GM21619 (cell line): Measurements from ENCODE around the gene CD53.
A peak's percentile ranks its signal among the peaks of the same experiment; 100 is the strongest.
"Not testable (repeated sequence)": the region's sequence is repeated elsewhere in the genome, so short reads cannot be mapped to it uniquely, and the experiment has no call there.

Experiments used
- ATAC-seq: cut with Tn5 transposase; IDR thresholded peaks from one replicate; pipeline ENCODE4 v1.9.1; 2021; ENCODE audit not compliant: unreplicated experiment

Gene CD53, protein sequence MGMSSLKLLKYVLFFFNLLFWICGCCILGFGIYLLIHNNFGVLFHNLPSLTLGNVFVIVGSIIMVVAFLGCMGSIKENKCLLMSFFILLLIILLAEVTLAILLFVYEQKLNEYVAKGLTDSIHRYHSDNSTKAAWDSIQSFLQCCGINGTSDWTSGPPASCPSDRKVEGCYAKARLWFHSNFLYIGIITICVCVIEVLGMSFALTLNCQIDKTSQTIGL

DNA sequence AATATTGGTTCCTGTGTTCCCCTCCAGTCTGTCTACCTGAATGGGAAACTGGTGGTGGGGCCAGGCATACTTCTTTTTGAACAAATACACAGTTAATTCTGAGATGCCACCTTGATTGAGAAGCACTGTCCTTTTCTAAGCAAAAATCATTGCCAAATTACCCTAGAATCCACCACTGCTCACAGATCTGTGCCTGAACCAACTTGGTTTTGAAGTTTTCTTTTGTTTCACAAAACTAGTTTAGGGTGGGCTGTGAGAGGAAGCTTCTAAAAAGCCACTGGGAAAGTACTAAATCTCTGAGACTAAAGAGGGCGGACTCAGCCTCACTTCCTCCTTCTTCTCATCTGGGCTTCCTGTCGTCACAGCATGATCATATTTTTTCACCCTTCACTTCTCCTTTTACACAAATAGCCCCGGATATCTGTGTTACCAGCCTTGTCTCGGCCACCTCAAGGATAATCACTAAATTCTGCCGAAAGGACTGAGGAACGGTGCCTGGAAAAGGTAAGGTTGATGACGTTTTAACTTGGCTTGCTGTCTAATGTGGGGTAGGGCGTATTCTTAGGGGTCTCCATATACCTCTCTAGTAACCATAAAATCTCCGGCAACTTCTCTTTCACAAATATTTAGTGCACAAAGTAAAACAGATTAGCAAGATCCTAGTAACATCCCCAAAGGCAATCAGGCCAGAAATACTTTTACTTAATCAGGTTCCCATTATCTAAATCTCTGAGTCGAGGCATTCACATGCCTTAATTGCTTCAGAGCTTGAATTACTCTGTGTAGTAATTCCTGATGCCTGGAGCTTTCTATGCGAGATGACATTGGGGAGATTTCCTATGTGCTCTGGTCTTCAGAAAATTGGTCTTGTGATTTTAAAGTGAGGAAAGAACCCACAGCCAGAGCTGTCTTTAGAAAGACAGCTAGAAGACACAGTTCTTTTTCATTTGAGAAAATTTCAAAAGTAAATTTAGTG, at the start of gene CD53:
Gene CD53, plus strand, starts transcription at position 404 of the 976 bp plus-strand sequence. CDS start 18,261 bp downstream, outside the sequence.
- ATAC-seq, result peak; percentile 44

- no peak for ATAC-seq
Measured at GRCh38 chr1:110824192-110824591, 48.8 kb upstream of the CD53 start.

DNA sequence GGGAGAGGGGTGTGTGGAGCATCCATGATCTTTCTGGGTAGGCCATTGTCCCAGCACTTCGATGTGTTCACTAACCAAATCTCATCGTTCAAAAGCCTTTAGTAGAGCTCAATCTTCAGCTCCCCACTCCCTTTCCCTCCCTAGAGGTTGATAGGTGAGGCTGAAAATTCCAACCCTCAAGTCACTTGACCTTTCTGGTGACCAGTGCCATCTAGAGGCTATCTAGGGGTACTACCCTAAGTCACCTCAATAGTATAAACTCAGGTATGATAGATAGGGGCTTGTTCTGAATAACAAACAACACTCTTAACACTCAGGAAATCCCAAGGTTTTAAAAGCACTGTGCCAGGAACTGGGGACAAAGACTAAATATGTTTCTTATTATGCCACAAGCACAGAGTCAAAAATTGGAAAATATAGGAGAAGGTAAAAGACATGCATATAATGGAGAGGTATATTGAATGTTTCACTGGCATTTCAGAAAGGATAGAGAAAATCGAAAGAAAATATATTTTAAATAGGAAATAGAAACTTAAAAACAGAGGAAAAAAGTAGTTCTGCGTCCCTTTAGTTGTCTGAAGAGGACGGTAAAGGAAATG, 42.9 kb upstream of the CD53 start:
- peak; percentile 58 for ATAC-seq

DNA sequence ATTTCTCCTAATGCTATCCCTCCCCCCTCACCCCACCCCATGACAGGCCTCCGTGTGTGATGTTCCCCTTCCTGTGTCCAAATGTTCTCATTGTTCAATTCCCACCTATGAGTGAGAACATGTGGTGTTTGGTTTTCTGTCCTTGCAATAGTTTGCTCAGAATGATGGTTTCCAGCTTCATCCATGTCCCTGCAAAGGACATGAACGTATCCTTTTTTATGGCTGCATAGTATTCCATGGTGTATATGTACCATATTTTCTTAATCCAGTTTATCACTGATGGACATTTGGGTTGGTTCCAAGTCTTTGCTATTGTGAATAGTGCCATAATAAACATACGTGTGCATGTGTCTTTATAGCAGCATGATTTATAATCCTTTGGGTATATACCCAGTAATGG, 39.2 kb upstream of the CD53 start:
- ATAC-seq, result not testable (repeated sequence)

DNA sequence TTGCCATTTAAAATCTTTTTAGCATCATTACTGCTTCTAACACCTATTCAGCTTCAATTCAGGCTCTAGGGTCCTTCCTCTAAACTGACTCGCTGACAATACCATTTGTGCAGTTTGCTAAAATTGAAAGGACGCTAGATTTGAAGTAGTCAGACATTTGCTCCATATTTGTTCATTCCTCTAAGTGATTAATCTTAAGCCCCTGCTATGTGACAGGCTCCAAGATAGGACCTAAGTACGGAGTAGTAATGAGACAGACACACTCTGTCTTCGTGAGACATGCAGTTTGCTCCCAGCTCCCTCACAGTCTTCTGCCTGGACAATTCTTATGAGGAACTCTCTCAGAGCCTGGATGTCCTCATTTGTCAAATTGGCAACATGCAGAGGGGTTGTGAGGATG, 26.1 kb upstream of the CD53 start:
- ATAC-seq, result no peak

GRCh38 chr1:110850145-110850544, 22.8 kb upstream of the CD53 start:
- no peak for ATAC-seq

DNA sequence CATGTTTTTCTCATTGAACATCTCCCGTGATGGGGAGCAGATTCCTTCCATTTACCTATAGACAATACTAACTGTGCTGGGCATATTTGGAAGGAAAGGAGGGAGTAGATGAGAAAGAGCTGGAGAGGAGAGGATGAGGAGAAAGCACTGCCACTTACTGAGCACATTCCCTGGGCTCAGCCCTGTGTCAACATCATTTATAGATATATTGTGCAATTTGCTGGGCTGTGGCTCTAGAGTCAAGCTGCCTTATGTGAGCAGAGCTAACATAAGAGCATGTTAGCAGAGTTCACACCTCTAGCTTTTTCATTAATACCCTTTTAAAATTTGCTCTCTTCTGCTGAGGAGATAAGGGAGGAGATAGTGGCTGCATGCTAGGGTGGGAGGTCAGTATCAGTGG, 22.3 kb upstream of the CD53 start:
- no peak for ATAC-seq

GRCh38 chr1:110853135-110853534, 19.8 kb upstream of the CD53 start:
- no peak for ATAC-seq

DNA sequence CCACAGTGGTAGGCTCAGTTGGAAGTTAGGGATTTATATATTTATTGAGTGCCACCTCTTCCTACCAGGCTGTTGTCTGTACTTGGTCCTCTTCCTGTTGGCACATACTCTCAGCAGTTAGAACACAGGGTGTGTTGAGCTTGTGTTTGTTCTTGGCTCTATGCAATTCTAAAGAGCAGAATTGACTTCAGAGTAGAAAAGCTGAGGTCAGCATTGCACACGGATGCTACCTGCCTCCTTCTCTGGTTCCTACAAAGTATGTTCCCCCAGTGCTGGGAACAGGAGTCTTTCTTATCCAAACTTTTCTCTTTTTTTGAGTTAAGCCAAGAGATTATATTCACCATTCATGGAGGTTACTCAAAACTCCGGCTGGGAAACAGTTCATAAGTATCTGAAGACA, 16.5 kb upstream of the CD53 start:
- no peak for ATAC-seq

- no peak for ATAC-seq
Measured at GRCh38 chr1:110857964-110858948, 14.7 kb upstream of the CD53 start.

DNA sequence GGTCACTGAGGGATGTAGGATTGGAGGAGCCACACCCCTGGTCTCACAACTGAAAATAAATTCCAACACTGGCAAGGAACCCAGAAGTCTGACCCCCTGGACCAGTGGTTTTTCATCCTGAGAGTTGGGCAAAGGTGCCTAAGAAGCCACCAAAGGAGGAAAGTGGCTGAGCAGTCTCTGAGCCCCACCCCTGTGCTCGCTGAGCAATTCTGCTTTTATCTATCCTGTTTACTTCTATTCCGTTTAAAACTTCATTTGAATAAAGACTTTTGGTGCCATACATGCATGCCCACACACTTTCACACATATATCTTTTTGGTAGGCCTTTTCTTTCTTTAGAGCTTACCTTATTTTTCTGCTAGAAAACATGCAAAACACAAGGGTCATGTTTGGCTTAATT, 13.9 kb upstream of the CD53 start:
- ATAC-seq, result no peak

DNA sequence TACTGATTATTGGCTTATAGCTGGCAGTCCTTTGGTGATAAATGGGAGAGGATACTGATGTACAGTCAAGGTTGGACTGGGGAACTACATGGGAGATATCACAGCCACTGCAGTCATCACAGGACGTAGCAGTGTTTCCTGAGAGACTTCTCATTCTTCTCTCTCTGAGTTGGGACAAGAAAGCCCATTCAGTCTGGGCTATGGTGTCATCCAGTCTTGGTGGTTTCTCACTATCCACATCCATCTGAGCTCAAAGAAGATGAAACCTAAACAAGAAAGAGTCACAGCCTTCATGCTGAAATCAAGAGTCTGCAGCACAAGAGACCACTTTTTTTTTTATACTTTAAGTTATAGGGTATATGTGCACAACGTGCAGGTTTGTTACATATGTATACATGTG, 12.8 kb upstream of the CD53 start:
- no peak for ATAC-seq

DNA sequence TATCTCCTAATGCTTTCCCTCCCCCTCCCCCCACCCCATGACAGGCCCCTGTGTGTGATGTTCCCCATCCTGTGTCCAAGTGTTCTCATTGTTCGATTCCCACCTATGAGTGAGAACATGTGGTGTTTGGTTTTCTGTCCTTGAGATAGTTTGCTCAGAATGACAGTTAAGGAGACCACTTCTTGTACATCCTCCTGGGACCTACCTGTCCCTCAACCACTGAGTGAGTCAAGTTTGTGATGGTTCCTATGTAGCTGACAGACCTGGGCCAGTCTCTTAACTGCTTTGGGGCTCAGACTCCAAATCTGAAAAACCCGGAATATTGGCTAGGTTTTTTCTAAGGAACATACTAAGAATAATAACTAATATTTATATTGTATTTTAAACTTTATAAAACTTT, 12.3 kb upstream of the CD53 start:
- not testable (repeated sequence) for ATAC-seq

- ATAC-seq, result not testable (repeated sequence)
Measured at GRCh38 chr1:110861942-110862341, 11.0 kb upstream of the CD53 start.

- ATAC-seq, result no peak
Measured at GRCh38 chr1:110864287-110864686, 8.7 kb upstream of the CD53 start.

GRCh38 chr1:110870721-110871388, 2.1 kb upstream of the CD53 start:
- ATAC-seq, result no peak

- ATAC-seq, result peak; percentile 32
Measured at GRCh38 chr1:110872366-110872744, 593 bp upstream of the CD53 start.

DNA sequence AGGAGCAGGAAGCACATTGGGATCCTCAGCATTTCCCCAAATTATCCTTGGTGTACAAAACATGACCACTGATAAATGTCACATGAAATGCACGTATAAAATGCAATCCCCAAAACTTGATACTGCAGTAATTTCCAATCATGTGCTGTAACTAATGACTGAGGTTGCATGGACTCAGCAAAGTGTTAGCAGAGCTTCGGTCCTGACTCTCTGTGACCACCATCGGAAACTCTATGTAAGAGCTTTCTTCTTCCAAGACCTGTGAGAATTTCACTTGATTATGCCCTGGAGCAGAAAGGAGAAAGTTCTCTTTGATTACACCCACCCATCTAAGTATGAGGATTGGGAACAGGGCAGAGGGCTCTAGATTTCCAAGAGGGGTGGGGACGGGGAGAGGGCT, 908 bp downstream of the CD53 start:
- ATAC-seq, result no peak

DNA sequence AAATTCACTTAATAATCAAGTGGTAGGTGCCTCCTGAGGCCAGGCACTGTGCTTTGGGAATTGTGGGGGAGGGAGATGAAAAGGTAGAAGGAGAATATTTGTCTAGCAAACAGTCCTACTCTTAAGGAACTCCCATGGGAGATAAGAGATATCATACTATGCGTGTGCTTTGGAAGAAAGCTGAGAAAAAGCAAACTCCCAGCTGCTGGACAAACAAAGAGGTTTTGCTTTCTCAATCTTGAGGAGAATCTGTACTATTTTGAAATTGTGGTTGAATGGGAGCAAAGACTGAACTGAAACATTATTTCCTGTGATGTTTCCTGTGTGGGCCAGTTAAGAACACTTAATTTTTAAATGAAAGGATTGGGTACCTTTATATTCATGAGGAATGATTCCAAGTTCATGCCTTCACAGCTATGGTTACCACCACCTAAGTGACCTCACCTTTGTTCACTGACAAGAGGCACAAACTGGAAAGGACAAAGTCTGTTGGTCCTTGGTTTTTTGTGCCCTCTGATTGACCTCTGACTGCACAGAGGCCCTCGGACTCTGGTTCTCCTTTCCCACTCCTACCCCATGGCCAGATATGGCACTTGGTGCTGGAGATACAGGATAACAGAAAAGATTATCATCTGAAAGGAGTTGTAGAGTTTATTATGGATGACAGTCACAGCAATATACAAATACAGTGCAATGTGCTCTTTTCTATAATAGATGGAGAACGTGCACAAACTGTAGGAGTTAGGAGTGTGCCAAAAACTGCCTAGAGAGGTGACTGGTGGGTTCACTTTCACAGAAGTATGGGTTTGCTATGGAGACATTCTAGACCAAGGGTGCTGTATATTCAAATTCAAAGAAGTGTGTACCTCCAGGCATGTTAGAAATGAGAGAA, 1.6 kb downstream of the CD53 start:
- no peak for ATAC-seq
